GM12891 (cell line): ENCODE data around the gene AGXT.

Experiments
- POLR2A ChIP-seq: IDR thresholded peaks from 2 replicates; pipeline ENCODE4 v1.6.1; 2011; ENCODE audit warnings: low read depth, low read length, control low read depth
- POLR2AphosphoS5 ChIP-seq: IDR thresholded peaks from 2 replicates; pipeline ENCODE4 v1.6.1; 2011; ENCODE audit warnings: low read depth, low read length, control low read depth
- POU2F2 ChIP-seq: IDR thresholded peaks from 2 replicates; pipeline ENCODE4 v1.6.1; 2011; ENCODE audit warnings: low read depth, mild to moderate bottlenecking, control low read depth, low read length, moderate library complexity
- SPI1 ChIP-seq: IDR thresholded peaks from 2 replicates; pipeline ENCODE4 v1.6.1; 2011; ENCODE audit warnings: low read depth, low read length, control low read depth
- TAF1 ChIP-seq: IDR thresholded peaks from 2 replicates; pipeline ENCODE4 v1.6.1; 2011; ENCODE audit warnings: low read depth, low read length, control low read depth

DNA sequence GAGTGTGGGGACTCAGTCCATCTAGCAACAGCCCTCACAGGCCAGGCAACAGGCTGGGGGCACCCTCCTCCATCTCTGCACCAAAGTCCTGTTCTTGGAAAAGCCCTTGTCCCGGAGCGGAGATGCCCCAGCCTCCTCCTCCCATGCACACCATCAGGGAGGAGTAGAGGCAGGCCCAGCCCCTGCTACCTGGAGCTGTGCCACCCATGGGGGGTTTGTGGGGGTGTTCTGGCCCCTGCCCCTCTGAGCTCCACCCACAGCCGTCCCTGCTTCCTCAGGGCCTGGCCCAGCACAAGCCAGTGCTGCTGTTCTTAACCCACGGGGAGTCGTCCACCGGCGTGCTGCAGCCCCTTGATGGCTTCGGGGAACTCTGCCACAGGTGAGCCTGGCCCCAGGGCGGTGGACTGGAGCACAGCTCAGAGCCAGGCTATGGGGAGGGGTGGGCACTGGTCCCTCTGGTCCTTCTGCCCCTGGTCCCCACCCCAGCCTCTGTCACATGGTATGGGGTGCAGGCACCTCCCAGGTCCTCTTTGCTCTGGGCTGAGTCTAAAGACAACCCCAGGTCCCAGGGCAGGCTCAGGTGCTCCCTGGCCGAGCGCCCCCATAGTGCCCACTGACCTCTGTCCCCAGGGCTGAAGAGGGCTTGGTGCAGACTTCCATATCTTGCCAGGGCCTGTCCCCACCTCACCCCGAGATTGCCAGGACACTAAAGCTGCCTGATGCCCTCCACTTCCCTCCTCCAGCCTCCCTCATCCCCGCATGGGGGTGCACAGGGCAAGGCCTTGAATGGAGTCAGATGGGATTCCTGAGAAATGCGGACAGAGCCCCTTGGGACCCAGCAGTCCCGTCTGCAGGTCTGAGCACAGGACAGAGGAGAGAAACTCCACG is 2.7 kb downstream of the AGXT start:
- TF ChIP-seq POLR2AphosphoS5: no peak
- no peak for TF ChIP-seq POLR2A
- no peak for TF ChIP-seq POU2F2
- no peak for TF ChIP-seq SPI1
- TF ChIP-seq TAF1: no peak
